ENCODE measurements around the gene DPP7. TPM values are rescaled to one million over a fixed set of nuclear protein-coding genes. Genes with fewer than 3 reads are reported as not detected.

Gene DPP7
- total RNA-seq, 4 donors from 2014 or later: 123 to 144 (median 138) TPM

DNA sequence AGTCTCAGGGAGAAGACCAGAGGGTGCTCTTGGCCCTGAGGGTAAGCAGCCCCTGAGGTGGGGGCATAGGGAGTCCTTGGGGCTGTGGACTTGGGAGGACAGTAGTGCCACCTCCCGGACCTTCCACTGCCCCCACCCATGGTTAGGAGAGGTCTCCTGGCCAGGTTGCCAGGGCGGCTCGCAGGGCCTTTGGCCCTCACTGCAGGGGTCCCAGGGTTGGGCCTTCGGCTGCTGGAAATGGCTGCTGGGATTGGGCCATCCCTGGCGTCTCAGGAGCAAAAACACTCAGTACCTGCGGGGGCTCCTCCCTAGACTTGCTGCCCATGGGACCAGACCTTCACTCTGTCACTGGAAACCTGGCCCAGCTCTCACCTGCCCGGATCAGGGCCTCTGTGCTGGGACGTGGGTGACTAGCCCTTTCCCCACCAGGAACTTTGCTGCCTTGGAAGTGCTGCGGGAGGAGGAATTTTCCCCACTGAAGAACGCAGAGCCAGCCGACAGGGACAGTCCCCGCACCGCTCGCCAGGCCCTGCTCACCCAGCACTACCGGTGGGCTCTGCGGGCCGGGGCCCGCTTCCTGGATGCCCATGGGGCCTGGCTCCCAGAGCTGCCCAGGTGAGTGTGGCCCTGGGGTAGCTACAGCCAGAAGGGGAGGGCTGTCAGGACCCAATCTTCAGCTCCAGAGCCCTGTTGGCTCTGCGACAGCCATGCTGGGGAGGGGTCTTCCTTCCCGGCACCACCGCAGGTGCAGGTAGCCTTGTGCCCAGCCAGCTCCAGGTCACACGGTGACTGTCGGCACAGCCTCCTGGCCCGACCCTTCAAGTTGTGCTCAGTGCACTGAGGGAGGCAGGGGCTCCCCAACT, 34.0 kb downstream of the DPP7 start:
- H3K4me3 ChIP-seq (ENCODE audit: low read depth, poor library complexity, severe bottlenecking): no peak overlapping the region
- DNase-seq (ENCODE audit: low spot score in 2 of 2): no peak
- no peak for TF ChIP-seq POLR2A (IDR thresholded peaks at IDR 0.05)
- TF ChIP-seq, protein P1, sequence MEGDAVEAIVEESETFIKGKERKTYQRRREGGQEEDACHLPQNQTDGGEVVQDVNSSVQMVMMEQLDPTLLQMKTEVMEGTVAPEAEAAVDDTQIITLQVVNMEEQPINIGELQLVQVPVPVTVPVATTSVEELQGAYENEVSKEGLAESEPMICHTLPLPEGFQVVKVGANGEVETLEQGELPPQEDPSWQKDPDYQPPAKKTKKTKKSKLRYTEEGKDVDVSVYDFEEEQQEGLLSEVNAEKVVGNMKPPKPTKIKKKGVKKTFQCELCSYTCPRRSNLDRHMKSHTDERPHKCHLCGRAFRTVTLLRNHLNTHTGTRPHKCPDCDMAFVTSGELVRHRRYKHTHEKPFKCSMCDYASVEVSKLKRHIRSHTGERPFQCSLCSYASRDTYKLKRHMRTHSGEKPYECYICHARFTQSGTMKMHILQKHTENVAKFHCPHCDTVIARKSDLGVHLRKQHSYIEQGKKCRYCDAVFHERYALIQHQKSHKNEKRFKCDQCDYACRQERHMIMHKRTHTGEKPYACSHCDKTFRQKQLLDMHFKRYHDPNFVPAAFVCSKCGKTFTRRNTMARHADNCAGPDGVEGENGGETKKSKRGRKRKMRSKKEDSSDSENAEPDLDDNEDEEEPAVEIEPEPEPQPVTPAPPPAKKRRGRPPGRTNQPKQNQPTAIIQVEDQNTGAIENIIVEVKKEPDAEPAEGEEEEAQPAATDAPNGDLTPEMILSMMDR (IDR thresholded peaks at IDR 0.05): no peak
- intact Hi-C loops (cut with DNase I; ENCODE audit: low total_unique reads): no loop called here
- 92 to 97% methylated on average over 11 to 24 of the region's 24 CpGs for WGBS, 2 donors

DNA sequence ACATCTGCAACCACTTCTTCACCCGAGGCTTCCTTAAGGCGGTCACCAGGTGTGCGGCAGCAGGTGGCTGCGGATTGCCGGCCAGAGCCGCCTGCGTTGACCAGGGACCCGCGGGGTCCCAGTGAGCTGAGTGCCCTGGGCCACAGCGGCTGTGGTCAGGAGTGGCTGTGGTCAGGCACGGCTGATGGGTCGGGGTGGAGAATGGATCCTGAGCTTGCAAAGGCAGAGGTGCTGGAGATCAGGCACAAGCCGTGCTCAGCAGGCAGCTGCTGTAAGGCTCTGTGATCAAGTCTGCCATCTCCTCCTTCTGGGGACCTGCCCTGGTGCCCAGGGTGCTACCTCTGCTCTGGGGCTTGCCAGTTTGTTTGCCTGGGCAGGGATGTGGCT, 35.1 kb downstream of the DPP7 start:
- intact Hi-C loops (cut with DNase I; ENCODE audit: low total_unique reads): no loop called here
- TF ChIP-seq POLR2A (IDR thresholded peaks at IDR 0.05): no peak
- TF ChIP-seq, protein P1 (IDR thresholded peaks at IDR 0.05): no peak
- H3K4me3 ChIP-seq (ENCODE audit: low read depth, poor library complexity, severe bottlenecking): no peak overlapping the region
- no peak for DNase-seq (ENCODE audit: low spot score in 2 of 2)
- 70 to 73% methylated on average over 6 to 13 of the region's 13 CpGs for WGBS, 2 donors

DNA sequence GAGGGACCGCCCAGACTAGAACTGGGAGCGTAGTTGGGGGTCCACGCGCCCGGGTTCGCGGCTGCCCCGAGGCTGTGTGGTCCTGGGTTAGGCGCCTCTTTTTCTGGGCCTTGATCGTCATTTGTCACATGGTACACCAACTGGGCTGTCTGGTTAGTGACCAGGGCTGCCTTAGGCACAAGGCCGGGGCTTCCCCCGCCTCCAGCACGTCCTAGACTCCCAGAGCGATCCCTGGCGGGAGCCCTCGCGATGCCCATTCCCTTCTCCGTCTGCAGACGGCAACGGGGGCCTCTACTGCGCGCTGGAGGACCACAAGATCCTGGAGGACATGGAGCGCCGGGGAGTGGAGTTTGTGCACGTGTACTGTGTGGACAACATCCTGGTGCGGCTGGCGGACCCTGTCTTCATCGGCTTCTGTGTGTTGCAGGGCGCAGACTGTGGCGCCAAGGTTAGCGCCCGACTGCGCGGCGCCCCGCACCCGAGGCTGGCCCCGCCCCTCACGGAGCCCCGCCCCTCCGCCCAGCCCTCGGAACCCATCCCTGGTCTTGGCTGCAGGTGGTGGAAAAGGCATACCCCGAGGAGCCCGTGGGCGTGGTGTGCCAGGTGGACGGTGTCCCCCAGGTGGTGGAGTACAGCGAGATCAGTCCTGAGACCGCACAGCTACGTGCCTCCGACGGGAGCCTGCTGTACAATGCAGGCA, 35.7 kb downstream of the DPP7 start:
- H3K4me3 ChIP-seq (ENCODE audit: low read depth, poor library complexity, severe bottlenecking): no peak overlapping the region
- no peak for DNase-seq (ENCODE audit: low spot score in 2 of 2)
- TF ChIP-seq, protein P1 (IDR thresholded peaks at IDR 0.05): no peak
- TF ChIP-seq POLR2A (IDR thresholded peaks at IDR 0.05): no peak
- intact Hi-C loops (cut with DNase I; ENCODE audit: low total_unique reads): no loop called here
- WGBS, 2 donors: 52 to 64% methylated on average over 34 to 51 of the region's 51 CpGs

DNA sequence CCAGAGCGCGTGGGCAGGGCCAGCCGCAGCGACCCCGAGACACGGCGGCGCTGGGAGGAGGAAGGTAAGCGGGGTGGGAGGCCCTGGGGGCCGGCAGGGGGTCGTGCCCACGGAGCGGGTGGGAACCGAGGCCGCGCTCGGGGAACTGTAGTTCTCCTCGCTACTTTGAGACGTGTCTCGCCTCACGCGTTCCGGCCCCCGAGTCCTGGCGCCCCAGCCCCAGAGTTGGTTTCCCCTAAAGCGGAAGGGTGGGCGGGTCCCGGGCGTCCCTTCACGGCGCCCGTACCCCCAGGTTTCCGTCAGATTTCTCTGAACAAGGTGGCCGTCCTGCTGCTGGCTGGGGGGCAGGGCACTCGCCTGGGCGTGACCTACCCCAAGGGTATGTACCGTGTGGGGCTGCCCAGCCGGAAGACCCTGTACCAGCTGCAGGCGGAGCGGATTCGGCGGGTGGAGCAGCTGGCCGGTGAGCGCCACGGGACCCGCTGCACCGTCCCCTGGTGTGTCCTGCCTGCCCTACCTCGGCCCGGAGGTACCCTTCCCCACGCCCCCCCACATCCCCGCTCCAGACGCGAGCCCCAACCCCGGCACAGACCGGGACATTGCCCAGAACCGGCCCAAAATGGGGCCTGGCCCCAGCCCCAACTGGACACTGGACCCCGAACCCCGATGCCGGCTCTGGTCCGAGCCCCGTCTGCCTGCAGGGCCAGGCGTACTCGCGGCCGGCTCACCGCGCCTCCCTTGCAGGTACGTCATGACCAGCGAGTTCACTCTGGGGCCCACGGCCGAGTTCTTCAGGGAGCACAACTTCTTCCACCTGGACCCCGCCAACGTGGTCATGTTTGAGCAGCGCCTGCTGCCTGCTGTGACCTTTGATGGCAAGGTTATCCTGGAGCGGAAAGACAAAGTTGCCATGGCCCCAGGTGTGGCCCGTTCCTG, 36.5 kb downstream of the DPP7 start:
- DNase-seq (ENCODE audit: low spot score in 2 of 2): no peak
- 19 to 23% methylated on average over 29 to 42 of the region's 76 CpGs for WGBS, 2 donors
- no peak for TF ChIP-seq POLR2A (IDR thresholded peaks at IDR 0.05)
- TF ChIP-seq, protein P1 (IDR thresholded peaks at IDR 0.05): no peak
- intact Hi-C loops (cut with DNase I; ENCODE audit: low total_unique reads): no loop called here
- H3K4me3 ChIP-seq (ENCODE audit: low read depth, poor library complexity, severe bottlenecking): peak overlapping the region; percentile 66

DNA sequence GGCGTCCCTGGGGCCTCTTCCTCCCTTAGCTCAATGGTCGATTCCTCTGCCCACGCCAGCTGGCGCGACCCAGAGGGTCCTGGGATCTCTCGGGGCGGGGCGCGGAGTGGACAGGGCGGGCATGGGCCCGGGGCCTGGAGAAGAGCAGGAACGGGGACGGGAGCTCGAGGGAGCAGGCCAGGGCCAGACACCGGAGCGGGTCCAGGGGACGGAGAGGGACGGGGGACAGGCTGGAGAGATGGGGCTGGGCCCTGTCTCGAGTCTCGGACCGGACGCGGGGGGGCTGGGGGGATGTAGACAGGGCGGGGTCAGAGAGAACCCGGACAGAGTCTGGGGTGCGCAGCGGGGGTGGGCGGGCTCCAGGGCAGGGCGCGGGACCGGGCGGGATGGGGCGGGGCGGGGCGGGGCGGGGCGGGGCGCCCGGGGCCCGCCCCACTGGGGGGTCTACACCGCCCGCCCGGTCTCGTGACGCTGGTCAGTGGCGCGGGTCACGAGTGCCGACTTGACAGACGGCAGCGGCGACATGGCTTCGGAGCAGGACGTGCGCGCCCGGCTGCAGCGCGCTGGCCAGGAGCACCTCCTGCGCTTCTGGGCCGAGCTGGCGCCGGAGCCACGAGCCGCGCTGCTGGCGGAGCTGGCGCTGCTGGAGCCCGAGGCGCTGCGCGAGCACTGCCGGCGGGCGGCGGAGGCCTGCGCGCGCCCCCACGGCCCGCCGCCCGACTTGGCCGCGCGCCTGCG, 37.4 kb downstream of the DPP7 start, which contains the start of gene UAP1L1:
UAP1L1 (plus strand) TSS at position 508 of the 738 bp plus-strand sequence; CDS start at position 524, 16 bp downstream.
- 13 to 26% methylated on average over 10 to 19 of the region's 87 CpGs for WGBS, 2 donors
- DNase-seq (ENCODE audit: low spot score in 2 of 2): peak; percentile 73 to 95
- intact Hi-C loops (cut with DNase I; ENCODE audit: low total_unique reads): no loop called here
- H3K4me3 ChIP-seq (ENCODE audit: low read depth, poor library complexity, severe bottlenecking): peak within 1 kb of the TSS; percentile 66
- TF ChIP-seq, protein P1 (IDR thresholded peaks at IDR 0.05): no peak

All from lower leg skin (tissue), 4 donors.